GM12878 (cell line): ENCODE measurements around the gene TMEM163. TPM values are rescaled to one million over a fixed set of nuclear protein-coding genes. Genes with fewer than 3 reads are reported as not detected.

Source experiments
- ATAC-seq: fragments of 200-7000 bp; cut with Tn5 transposase; 3 replicates; pipeline ENCODE4 v1.9.1; 2020; ENCODE audit warnings: mild to moderate bottlenecking, moderate library complexity
- BruUV-seq: library from RNA; stranded (reverse); fragments of 400-500 nt; replicated peaks from 2 replicates; lab custom pipeline; 2021; lab: Mats Ljungman, UMichigan
- CTCF ChIA-PET: fragments of 300-600 bp; sonication (Branson Sonifier 250); formaldehyde crosslinking; extraction: SDS; loops from one replicate; lab custom pipeline; 2021; ENCODE audit warnings: inconsistent platforms; lab: Yijun Ruan, JAX
- POLR2A ChIA-PET: fragments of 350-600 bp; formaldehyde crosslinking; extraction: SDS; loops from one replicate; lab custom pipeline; 2021; ENCODE audit warnings: inconsistent platforms; lab: Charles Lee
- RAD21 ChIA-PET: fragments of 300-600 bp; sonication (Branson Sonifier 250); formaldehyde crosslinking; loops from one replicate; lab custom pipeline; 2023; ENCODE audit warnings: antibody characterized with exemption; ENCODE audit not compliant: unreplicated experiment; lab: Charles Lee
- SMC1A ChIA-PET: fragments of 300-600 bp; sonication (Branson Sonifier 250); formaldehyde crosslinking; loops from one replicate; lab custom pipeline; 2023; ENCODE audit not compliant: unreplicated experiment, uncharacterized antibody; lab: Charles Lee
- DNase-seq: peaks from one replicate; pipeline ENCODE4 v3.0.0-alpha.2; 2011; ENCODE audit warnings: low read depth, low spot score
- FAIRE-seq: peaks from 3 replicates; lab custom pipeline; 2011; peaks lifted over from hg19 to GRCh38; lab: Jason Lieb, UNC
- H2AFZ ChIP-seq: 2 replicates; pipeline ENCODE4 v1.6.0; 2011; ENCODE audit warnings: low read depth, low read length, control low read depth; ENCODE audit not compliant: control insufficient read depth
- H3K27ac ChIP-seq: 2 replicates; pipeline ENCODE4 v1.5.1; 2011; ENCODE audit warnings: control low read depth; ENCODE audit not compliant: control insufficient read depth, insufficient read depth
- H3K27me3 ChIP-seq, 2 experiments: replicated peaks in 1 of 2; 2 replicates each; pipeline versions ENCODE4 v1.6.0 to v1.6.1; 2011; ENCODE audit warnings: low read length in 1 of 2; ENCODE audit not compliant: control insufficient read depth in 2 of 2, insufficient read depth in 2 of 2
- H3K36me3 ChIP-seq, 2 experiments: 2 replicates each; pipeline ENCODE4 v1.5.1; 2011; ENCODE audit warnings: low read length in 1 of 2; ENCODE audit not compliant: control insufficient read depth in 2 of 2, insufficient read depth in 2 of 2
- H3K4me1 ChIP-seq: 2 replicates; pipeline ENCODE4 v1.6.1; 2011; ENCODE audit warnings: mild to moderate bottlenecking, low read length, moderate library complexity, mixed read lengths; ENCODE audit not compliant: control insufficient read depth, insufficient read depth
- H3K4me2 ChIP-seq: 2 replicates; pipeline ENCODE4 v1.6.0; 2011; ENCODE audit warnings: control low read depth; ENCODE audit not compliant: control insufficient read depth, insufficient read depth
- H3K4me3 ChIP-seq: fragments of 200-600 bp; sonication (generic); 2 replicates; pipeline ENCODE4 v1.5.1; 2016
- H3K79me2 ChIP-seq: 2 replicates; pipeline ENCODE4 v1.6.0; 2011; ENCODE audit warnings: low read length; ENCODE audit not compliant: control insufficient read depth, insufficient read depth
- H3K9ac ChIP-seq: 2 replicates; pipeline ENCODE4 v1.8.0; 2011; ENCODE audit warnings: low read length, control low read depth, mixed read lengths; ENCODE audit not compliant: control insufficient read depth, insufficient read depth
- H3K9me3 ChIP-seq: replicated peaks from 3 replicates; pipeline ENCODE4 v1.5.1; 2011; ENCODE audit warnings: mild to moderate bottlenecking, low read length; ENCODE audit not compliant: control insufficient read depth, insufficient read depth
- H4K20me1 ChIP-seq: 2 replicates; pipeline ENCODE4 v1.6.0; 2011; ENCODE audit not compliant: control insufficient read depth, insufficient read depth
- CEBPB ChIP-seq, 2 experiments: fragments of 150-350 bp in 1 of 2; IDR thresholded peaks; 2 replicates each; pipeline ENCODE4 v1.6.1; 2012 to 2014; ENCODE audit warnings: low read depth in 2 of 2, low read length in 2 of 2, borderline replicate concordance in 1 of 2, inconsistent platforms in 1 of 2
- CREB1 ChIP-seq: IDR thresholded peaks from 2 replicates; pipeline ENCODE4 v1.6.1; 2012; ENCODE audit warnings: low read depth, mild to moderate bottlenecking, inconsistent platforms
- ESRRA ChIP-seq: IDR thresholded peaks from 2 replicates; pipeline ENCODE4 v1.6.1; 2012; ENCODE audit warnings: mild to moderate bottlenecking, low read length, improper control_type of control experiment
- LARP7 ChIP-seq: fragments of 450-650 bp; IDR thresholded peaks from 2 replicates; pipeline ENCODE4 v1.6.1; 2017; ENCODE audit warnings: mild to moderate bottlenecking
- MTA3 ChIP-seq: IDR thresholded peaks from 2 replicates; pipeline ENCODE4 v1.6.1; 2012; ENCODE audit warnings: low read length, inconsistent platforms, borderline replicate concordance
- PAX8 ChIP-seq: fragments of 450-650 bp; IDR thresholded peaks from 2 replicates; pipeline ENCODE4 v1.6.1; 2017; ENCODE audit warnings: mild to moderate bottlenecking, moderate library complexity
- PRDM15 ChIP-seq: fragments of 450-650 bp; formaldehyde crosslinking; IDR thresholded peaks from 2 replicates; pipeline ENCODE4 v1.4.0; 2020; ENCODE audit warnings: mild to moderate bottlenecking, moderate library complexity
- RBBP5 ChIP-seq: fragments of 200-600 bp; sonication (generic); conservative IDR thresholded peaks from 2 replicates; pipeline ENCODE4 v1.6.1; 2016
- RELA ChIP-seq: fragments of 450-650 bp; IDR thresholded peaks from 2 replicates; pipeline ENCODE4 v1.8.0; 2014; ENCODE audit warnings: borderline replicate concordance; ENCODE audit not compliant: partially characterized antibody
- ZBTB33 ChIP-seq: fragments of 450-650 bp; IDR thresholded peaks from 2 replicates; pipeline ENCODE4 v1.6.1; 2017; ENCODE audit warnings: mild to moderate bottlenecking
- ZNF592 ChIP-seq: fragments of 450-650 bp; IDR thresholded peaks from 2 replicates; pipeline ENCODE4 v1.6.1; 2017; ENCODE audit warnings: mild to moderate bottlenecking, moderate library complexity
- WGBS: methylation state at CpG from one replicate; pipeline ENCODE4 v1.1.6; 2016; ENCODE audit warnings: low lambda C conversion rate; ENCODE audit not compliant: insufficient replicate concordance, insufficient coverage; ENCODE audit errors: missing lambda C conversion rate; 5-methylcytosine and 5-hydroxymethylcytosine counted together
- in situ Hi-C: fragments of 300-500 bp; cut with MboI; formaldehyde crosslinking; loops from 9 replicates; pipeline ENCODE4 v1.14.3; 2018; ENCODE audit warnings: mixed read lengths
- intact Hi-C: fragments of 100-400 bp; cut with micrococcal nuclease; formaldehyde crosslinking; loops from one replicate; pipeline ENCODE4 v1.14.2; 2022; ENCODE audit not compliant: unreplicated experiment
- polyA plus RNA-seq, 11 experiments: library from polyadenylated mRNA; depleted of rRNA in 4 of 11; unstranded in 6 of 11; stranded (reverse) in 5 of 11; fragments of >200 nt; fragmentation: Nextera tagmentation in 4 of 11; fragmentation: Illumina TruSeq in 1 of 11; extraction: Ambion mirVana in 4 of 11; extraction: Trizol in 1 of 11; gene quantifications; 1 replicate in 1 of 11; 2 replicates in 10 of 11; pipeline versions ENCODE4 v1.2.1 to v1.2.3, GENCODE V29; 2011 to 2016; ENCODE audit warnings: inconsistent platforms in 2 of 11, missing spikeins in 2 of 11, low read depth in 1 of 11
- total RNA-seq, 4 experiments: library from RNA; depleted of rRNA in 3 of 4; stranded (reverse); fragments of >200 nt in 3 of 4; fragmentation: Illumina TruSeq in 1 of 4; extraction: Trizol in 1 of 4; gene quantifications; 2 replicates each; pipeline versions ENCODE4 v1.2.1 to v1.2.3, GENCODE V29; 2013 to 2021

TMEM163 gene
- total and polyA plus RNA-seq, 10 of the 15 experiments (the other 5 are each of a cell fraction or from before 2014, with no cell fraction given) = 0.05 to 0.11 (median 0.07) TPM; not detected in 4

- TF ChIP-seq ZBTB33 = no peak
- no peak for TF ChIP-seq RBBP5
- no peak for TF ChIP-seq PRDM15 (CRISPR knock-in tag)
- TF ChIP-seq LARP7 = no peak
- TF ChIP-seq, all 136 proteins: peak for 0
Measured at GRCh38 chr2:134738141-134738870, 19.5 kb upstream of the TMEM163 start (continued).

GRCh38 chr2:134737671-134738070 is 18.9 kb upstream of the TMEM163 start:
- WGBS = 11% methylated on average over 5 of the region's 5 CpGs
- ChIA-PET POLR2A (no interaction called here), SMC1A (no interaction called here), CTCF (interaction anchor here (1.3 kb wide), 1 partner anchor 58 kb away, joined by 3 read pairs; no protein-coding TSS in a partner anchor), RAD21 (no interaction called here)
- H3K4me2 ChIP-seq = peak overlapping the region; percentile 62
- no peaks in the 10 kb centered on the region for H3K79me2 ChIP-seq
- H3K27ac ChIP-seq = no peak overlapping the region
- no peak for DNase-seq
- no peak overlapping the region for H3K4me3 ChIP-seq
- no TSS peak for BruUV-seq
- intact Hi-C loops (loop anchor here (5.0 kb wide), 2 partner anchors 90 to 115 kb away; no protein-coding TSS in a partner anchor), in situ Hi-C loops (no loop called here)
- H3K9me3 ChIP-seq = no peaks in the 10 kb centered on the region
- H2AFZ ChIP-seq = peak overlapping the region; percentile 64
- no peak overlapping the region; the same call in 1 of the 2 replicates for H3K9ac ChIP-seq
- no peak for ATAC-seq
- H3K36me3 ChIP-seq = no peaks in the 10 kb centered on the region
- TF ChIP-seq CEBPB (IDR thresholded peaks at IDR 0.05; ENCODE audit: borderline replicate concordance in 1 of 2, low read depth in 2 of 2, low read length in 2 of 2) = no peak
- no peak for TF ChIP-seq RELA
- no peak for TF ChIP-seq ZNF592
- 0 out of 2 replicates have a peak, but pooled peaks have one; percentile 52 for TF ChIP-seq MTA3
- no peak for TF ChIP-seq ESRRA
- no peak for TF ChIP-seq PAX8
- peak; percentile 24; the same call in 1 of the 2 replicates for TF ChIP-seq CREB1
- no peaks in the 10 kb centered on the region; a peak in 1 of 4 replicates for H3K27me3 ChIP-seq
- FAIRE-seq = peak; percentile 23
- H4K20me1 ChIP-seq = no peaks in the 10 kb centered on the region; the same call in 1 of the 2 replicates
- peaks cover 52% of the 10 kb centered on the region for H3K4me1 ChIP-seq
